SK-N-SH (cell line): ENCODE results near the gene FMN1.

Experiments used
- CTCF ChIP-seq: fragments of 200-600 bp; sonication (generic); IDR thresholded peaks from 2 replicates; pipeline ENCODE4 v1.6.1; 2017; ENCODE audit warnings: antibody characterized with exemption, mild to moderate bottlenecking, moderate library complexity
- RAD21 ChIP-seq: IDR thresholded peaks from 2 replicates; pipeline ENCODE4 v1.6.1; 2012; ENCODE audit warnings: mild to moderate bottlenecking, low read length

GRCh38 chr15:32936976-32937375, 257.5 kb downstream of the FMN1 start:
- TF ChIP-seq CTCF: no peak
- no peak for TF ChIP-seq RAD21
